ENCODE data around the gene ELAPOR2.
"Not testable (repeated sequence)": the region's sequence is repeated elsewhere in the genome, so short reads cannot be mapped to it uniquely, and the experiment has no call there.

ELAPOR2 gene

GRCh38 chr7:87059525-87060287, at the start of gene ELAPOR2:
TSS of gene ELAPOR2 (minus strand) at chr7:87059654. CDS start at chr7:87059513, 141 bp downstream.
- DNase-seq = peak; percentile 79

GRCh38 chr7:87107949-87108776, 48.7 kb upstream of the ELAPOR2 start:
- DNase-seq = no peak

- no peak for DNase-seq
These were observed 47.6 kb upstream of the ELAPOR2 start for GRCh38 chr7:87106974-87107612.

GRCh38 chr7:87105401-87105800, 45.9 kb upstream of the ELAPOR2 start:
- DNase-seq = no peak

- DNase-seq = no peak
These were observed 40.9 kb upstream of the ELAPOR2 start for GRCh38 chr7:87100326-87100725.

GRCh38 chr7:87097375-87097774, 37.9 kb upstream of the ELAPOR2 start:
- not testable (repeated sequence) for DNase-seq

- DNase-seq = no peak
These were observed 34.9 kb upstream of the ELAPOR2 start for GRCh38 chr7:87094322-87094721.

- no peak for DNase-seq
These were observed 33.2 kb upstream of the ELAPOR2 start for GRCh38 chr7:87092568-87093091.

GRCh38 chr7:87091487-87092066, 32.1 kb upstream of the ELAPOR2 start:
- no peak for DNase-seq

- no peak for DNase-seq
These were observed 24.5 kb upstream of the ELAPOR2 start for GRCh38 chr7:87083865-87084519.

GRCh38 chr7:87082675-87083074, 23.2 kb upstream of the ELAPOR2 start:
- no peak for DNase-seq

GRCh38 chr7:87075671-87076404, 16.4 kb upstream of the ELAPOR2 start:
- DNase-seq = no peak

GRCh38 chr7:87067788-87068187, 8.3 kb upstream of the ELAPOR2 start:
- no peak for DNase-seq

GRCh38 chr7:87060288-87060537, 759 bp upstream of the ELAPOR2 start:
- DNase-seq = no peak

- peak; percentile 28 for DNase-seq
These were observed 520 bp downstream of the ELAPOR2 start for GRCh38 chr7:87058744-87059524.

- no peak for DNase-seq
These were observed 2.2 kb downstream of the ELAPOR2 start for GRCh38 chr7:87057210-87057609.

GRCh38 chr7:87056346-87056745, 3.1 kb downstream of the ELAPOR2 start:
- no peak for DNase-seq

- DNase-seq = no peak
These were observed 10.6 kb downstream of the ELAPOR2 start for GRCh38 chr7:87048839-87049238.

- DNase-seq = no peak
These were observed 13.0 kb downstream of the ELAPOR2 start for GRCh38 chr7:87046456-87046855.

- DNase-seq = not testable (repeated sequence)
These were observed 14.7 kb downstream of the ELAPOR2 start for GRCh38 chr7:87044713-87045112.

- DNase-seq = not testable (repeated sequence)
These were observed 17.9 kb downstream of the ELAPOR2 start for GRCh38 chr7:87041586-87041985.
